Measurements from ENCODE around the gene RXFP4.
"Not testable (repeated sequence)": the region's sequence is repeated elsewhere in the genome, so short reads cannot be mapped to it uniquely, and the experiment has no call there.

Gene RXFP4

GRCh38 chr1:155940993-155941844, at the start of gene RXFP4:
Gene RXFP4 (plus strand): TSS chr1:155941638. CDS start chr1:155941710, 72 bp downstream.
- DNase-seq, result no peak

- DNase-seq, result no peak
These were observed 48.6 kb upstream of the RXFP4 start for GRCh38 chr1:155892796-155893195.

GRCh38 chr1:155893389-155894142, 47.9 kb upstream of the RXFP4 start:
- DNase-seq, result peak; percentile 11 to 29

- DNase-seq, result not testable (repeated sequence)
These were observed 45.8 kb upstream of the RXFP4 start for GRCh38 chr1:155895617-155896016.

- DNase-seq, result not testable (repeated sequence)
These were observed 45.0 kb upstream of the RXFP4 start for GRCh38 chr1:155896476-155896875.

GRCh38 chr1:155897746-155898145, 43.7 kb upstream of the RXFP4 start:
- no peak for DNase-seq

- no peak for DNase-seq
These were observed 42.5 kb upstream of the RXFP4 start for GRCh38 chr1:155898888-155899287.

GRCh38 chr1:155899683-155900082, 41.8 kb upstream of the RXFP4 start:
- DNase-seq, result no peak

- no peak for DNase-seq
These were observed 41.3 kb upstream of the RXFP4 start for GRCh38 chr1:155900161-155900560.

GRCh38 chr1:155904261-155904660, 37.2 kb upstream of the RXFP4 start:
- no peak for DNase-seq

- DNase-seq, result peak; percentile 21 to 58
These were observed 31.5 kb upstream of the RXFP4 start for GRCh38 chr1:155909894-155910293.

- DNase-seq, result peak; percentile 13 to 29
These were observed 30.8 kb upstream of the RXFP4 start for GRCh38 chr1:155910621-155911121.

GRCh38 chr1:155911156-155912055, 30.0 kb upstream of the RXFP4 start, which contains the start of gene RIT1:
Gene RIT1 (minus strand): TSS chr1:155911349. CDS start chr1:155910761, 588 bp downstream.
- DNase-seq, result peak; percentile 88 to 89

GRCh38 chr1:155912056-155912536, 29.3 kb upstream of the RXFP4 start:
- no peak for DNase-seq

- no peak for DNase-seq
These were observed 27.3 kb upstream of the RXFP4 start for GRCh38 chr1:155913969-155914757.

GRCh38 chr1:155918660-155919059, 22.8 kb upstream of the RXFP4 start:
- no peak for DNase-seq

- DNase-seq, result no peak
These were observed 21.6 kb upstream of the RXFP4 start for GRCh38 chr1:155919801-155920200.

- DNase-seq, result no peak
These were observed 20.7 kb upstream of the RXFP4 start for GRCh38 chr1:155920717-155921116.

GRCh38 chr1:155925506-155925905, 15.9 kb upstream of the RXFP4 start:
- DNase-seq, result no peak

GRCh38 chr1:155929057-155929456, 12.4 kb upstream of the RXFP4 start:
- no peak for DNase-seq

GRCh38 chr1:155930725-155931124, 10.7 kb upstream of the RXFP4 start:
- not testable (repeated sequence) for DNase-seq
